GM12872 (cell line): ENCODE results near the gene CLNS1A.

Source experiments
- TF ChIP-seq, protein P1 (sequence below): IDR thresholded peaks from 3 replicates; pipeline ENCODE4 v1.5.1; 2011; ENCODE audit warnings: low read depth, mild to moderate bottlenecking, low read length, moderate library complexity; ENCODE audit not compliant: insufficient read depth

The CLNS1A gene

DNA sequence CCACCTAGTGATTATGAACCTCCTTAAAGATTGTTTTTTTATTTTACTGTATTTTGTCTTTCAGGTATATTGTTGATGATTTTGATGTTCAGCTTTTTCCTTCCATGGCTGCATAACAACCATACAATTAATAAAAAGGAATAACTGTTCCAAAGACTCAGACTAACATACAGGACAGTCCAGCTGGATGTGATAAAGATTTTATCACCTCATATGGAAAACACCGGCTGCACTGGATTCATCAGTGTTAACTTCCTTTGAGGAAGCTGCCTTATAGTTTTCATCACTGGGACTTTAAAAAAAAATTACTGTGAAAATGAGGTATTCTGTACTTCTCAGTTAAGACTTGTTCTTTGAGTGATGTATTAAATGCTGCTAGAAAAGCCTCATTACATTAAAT lies 28.4 kb downstream of the CLNS1A start:
- TF ChIP-seq, protein P1, sequence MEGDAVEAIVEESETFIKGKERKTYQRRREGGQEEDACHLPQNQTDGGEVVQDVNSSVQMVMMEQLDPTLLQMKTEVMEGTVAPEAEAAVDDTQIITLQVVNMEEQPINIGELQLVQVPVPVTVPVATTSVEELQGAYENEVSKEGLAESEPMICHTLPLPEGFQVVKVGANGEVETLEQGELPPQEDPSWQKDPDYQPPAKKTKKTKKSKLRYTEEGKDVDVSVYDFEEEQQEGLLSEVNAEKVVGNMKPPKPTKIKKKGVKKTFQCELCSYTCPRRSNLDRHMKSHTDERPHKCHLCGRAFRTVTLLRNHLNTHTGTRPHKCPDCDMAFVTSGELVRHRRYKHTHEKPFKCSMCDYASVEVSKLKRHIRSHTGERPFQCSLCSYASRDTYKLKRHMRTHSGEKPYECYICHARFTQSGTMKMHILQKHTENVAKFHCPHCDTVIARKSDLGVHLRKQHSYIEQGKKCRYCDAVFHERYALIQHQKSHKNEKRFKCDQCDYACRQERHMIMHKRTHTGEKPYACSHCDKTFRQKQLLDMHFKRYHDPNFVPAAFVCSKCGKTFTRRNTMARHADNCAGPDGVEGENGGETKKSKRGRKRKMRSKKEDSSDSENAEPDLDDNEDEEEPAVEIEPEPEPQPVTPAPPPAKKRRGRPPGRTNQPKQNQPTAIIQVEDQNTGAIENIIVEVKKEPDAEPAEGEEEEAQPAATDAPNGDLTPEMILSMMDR, result no peak

DNA sequence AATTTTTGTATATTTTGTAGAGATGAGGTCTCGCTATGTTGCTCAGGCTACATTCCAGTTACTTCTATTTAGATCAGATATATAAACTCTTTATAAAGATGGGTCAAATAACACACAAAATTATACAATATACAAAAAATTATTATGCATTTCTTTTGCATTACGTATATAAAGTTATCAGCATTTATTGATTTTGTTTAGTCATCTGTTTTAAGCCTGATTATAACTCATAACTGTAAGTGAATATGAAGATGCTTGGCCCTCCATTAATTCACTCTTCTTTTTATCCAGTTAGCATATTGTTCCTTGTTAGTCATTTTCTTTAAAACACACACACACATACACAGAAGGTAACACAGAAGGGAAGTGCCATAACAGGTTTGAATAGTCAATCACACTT lies 33.3 kb downstream of the CLNS1A start:
- TF ChIP-seq, protein P1, result no peak

DNA sequence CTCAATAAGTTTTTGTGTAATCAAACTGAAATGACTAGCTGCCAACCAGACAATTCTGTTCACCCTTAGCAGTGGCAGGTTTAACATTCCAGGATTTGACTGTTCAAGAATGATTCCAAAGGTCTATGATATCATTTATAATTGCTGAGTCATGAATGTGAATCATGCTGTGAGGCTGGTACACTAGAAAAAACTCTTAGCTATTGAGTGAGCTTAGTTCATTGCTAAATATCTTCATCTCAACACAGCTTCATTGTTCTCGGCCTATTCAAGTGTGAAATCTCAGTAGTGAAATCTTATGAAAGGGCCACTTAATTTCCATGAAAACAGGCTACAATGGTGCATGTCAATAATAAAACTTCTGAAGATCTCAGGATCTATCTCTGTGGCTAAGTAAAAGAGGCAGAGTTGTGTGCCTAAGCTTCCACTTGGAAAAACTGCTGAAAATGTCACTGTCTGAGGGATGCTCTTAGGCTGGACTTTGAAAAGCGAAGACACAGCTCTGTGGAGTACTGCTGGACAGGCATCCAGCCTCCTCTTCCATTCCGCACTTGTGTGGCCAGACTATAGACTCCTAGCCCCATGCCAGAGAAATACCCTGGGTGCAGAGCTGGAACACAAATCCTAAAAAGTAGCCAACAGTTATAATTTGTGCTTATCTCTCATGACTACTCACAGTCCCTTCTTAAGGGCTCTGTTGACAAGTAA lies 35.1 kb downstream of the CLNS1A start:
- TF ChIP-seq, protein P1, result no peak

DNA sequence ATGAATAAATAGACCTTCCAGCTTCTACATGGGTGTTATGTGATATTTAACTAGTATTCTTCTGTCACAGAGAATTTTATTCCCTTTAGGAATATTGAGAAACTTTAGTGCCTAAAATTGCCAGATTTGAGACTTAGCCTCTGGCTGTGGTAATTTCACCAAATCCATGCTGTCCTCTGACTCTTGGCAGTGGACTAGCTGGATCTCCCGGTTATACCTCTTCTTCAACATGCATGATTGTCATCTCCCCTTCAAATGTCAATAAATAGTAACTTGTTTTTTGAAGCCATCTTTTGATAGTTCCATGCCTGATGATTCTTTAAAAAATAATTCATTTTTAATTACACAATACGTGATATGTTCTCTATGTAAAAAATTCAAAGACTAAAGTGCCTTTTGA lies 39.4 kb downstream of the CLNS1A start:
- TF ChIP-seq, protein P1, result no peak

DNA sequence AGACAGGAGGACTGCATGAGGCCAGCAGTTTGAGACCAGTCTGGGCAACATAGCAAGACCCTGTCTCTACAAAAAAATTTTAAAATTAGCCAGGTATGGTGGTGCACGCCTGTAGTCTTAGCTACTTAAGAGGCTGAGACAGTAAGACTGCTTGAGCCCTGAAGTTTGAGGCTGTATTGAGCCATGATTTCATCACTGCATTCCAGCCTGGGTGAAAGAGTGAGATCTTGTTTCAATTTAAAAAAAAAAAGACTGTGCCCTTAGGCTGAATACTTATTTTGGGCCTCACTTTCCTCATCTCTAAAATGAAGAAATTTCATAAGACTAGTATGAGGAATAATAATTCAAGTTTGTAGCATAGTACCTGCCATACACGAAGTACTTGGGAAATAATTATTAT lies 41.0 kb downstream of the CLNS1A start:
- TF ChIP-seq, protein P1, result no peak

DNA sequence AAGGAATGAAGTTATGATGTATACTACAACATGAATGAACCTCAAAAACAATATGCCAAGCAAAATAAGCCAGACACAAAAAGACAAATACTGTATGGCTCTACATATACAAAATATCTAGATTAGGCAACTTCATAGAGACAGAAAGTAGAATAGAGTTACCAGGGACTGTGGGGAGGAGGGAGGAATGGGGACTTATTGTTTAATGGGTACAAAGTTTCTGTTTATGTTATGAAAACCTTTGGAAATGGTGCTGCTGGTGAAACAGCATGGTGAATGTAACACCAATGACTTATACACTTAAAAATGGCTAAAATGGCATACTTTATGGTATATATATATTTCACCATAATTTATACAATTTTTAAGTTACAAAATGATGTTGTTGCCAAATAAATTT lies 43.7 kb downstream of the CLNS1A start:
- TF ChIP-seq, protein P1, result no peak

GRCh38 chr11:77592727-77593126 lies 44.9 kb downstream of the CLNS1A start:
- TF ChIP-seq, protein P1, result no peak
